HepG2 (cell line): ENCODE data around the gene CTRL. TPM values are rescaled to one million over a fixed set of nuclear protein-coding genes. Genes with fewer than 3 reads are reported as not detected.

ENCODE experiments used
- ARNT ChIP-seq: fragments of 450-650 bp; IDR thresholded peaks from 2 replicates; pipeline ENCODE4 v1.6.1; 2017
- BRCA1 ChIP-seq: sonication (generic); formaldehyde crosslinking; IDR thresholded peaks from 2 replicates; pipeline ENCODE4 v1.4.0; 2020; ENCODE audit warnings: missing genetic modification reagents
- CENPT ChIP-seq: sonication (generic); formaldehyde crosslinking; IDR thresholded peaks from 2 replicates; pipeline ENCODE4 v1.8.0; 2022; ENCODE audit warnings: low read depth, mild to moderate bottlenecking, moderate library complexity, missing genetic modification reagents
- ELF3 ChIP-seq: IDR thresholded peaks from 2 replicates; pipeline ENCODE4 v1.6.1; 2016; ENCODE audit warnings: missing genetic modification reagents, missing compliant biosample characterization
- EZH2 ChIP-seq: conservative IDR thresholded peaks from 2 replicates; pipeline ENCODE4 v1.6.1; 2012; ENCODE audit warnings: mild to moderate bottlenecking, low read depth, low read length, moderate library complexity
- GATAD2A ChIP-seq: IDR thresholded peaks from 2 replicates; pipeline ENCODE4 v1.6.1; 2016
- HCFC1 ChIP-seq: fragments of 150-350 bp; IDR thresholded peaks from 2 replicates; pipeline ENCODE4 v1.6.1; 2014; ENCODE audit warnings: low read depth, low read length
- ISL2 ChIP-seq: sonication (generic); formaldehyde crosslinking; IDR thresholded peaks from 2 replicates; pipeline ENCODE4 v1.5.0; 2020; ENCODE audit warnings: missing genetic modification reagents
- JDP2 ChIP-seq: sonication (generic); formaldehyde crosslinking; IDR thresholded peaks from 2 replicates; pipeline ENCODE4 v1.8.1; 2022; ENCODE audit warnings: missing genetic modification reagents, borderline replicate concordance
- MNT ChIP-seq: fragments of 450-650 bp; IDR thresholded peaks from 2 replicates; pipeline ENCODE4 v1.6.1; 2016
- NCOA1 ChIP-seq: sonication (generic); formaldehyde crosslinking; IDR thresholded peaks from 2 replicates; pipeline ENCODE4 v1.9.0; 2021; ENCODE audit warnings: missing genetic modification reagents
- NFAT5 ChIP-seq: sonication (generic); formaldehyde crosslinking; IDR thresholded peaks from 2 replicates; pipeline ENCODE4 v1.4.0; 2020; ENCODE audit warnings: missing genetic modification reagents
- NFE2L2 ChIP-seq: fragments of 150-350 bp; IDR thresholded peaks from 2 replicates; pipeline ENCODE4 v1.6.1; 2014; ENCODE audit warnings: low read length
- NFIC ChIP-seq: IDR thresholded peaks from 2 replicates; pipeline ENCODE4 v1.6.1; 2012; ENCODE audit warnings: mild to moderate bottlenecking, low read length, inconsistent platforms
- NFYC ChIP-seq: IDR thresholded peaks from 2 replicates; pipeline ENCODE4 v1.6.1; 2016; ENCODE audit warnings: missing genetic modification reagents, missing compliant biosample characterization
- RNF219 ChIP-seq: sonication (generic); formaldehyde crosslinking; IDR thresholded peaks from 2 replicates; pipeline ENCODE4 v1.5.0; 2020; ENCODE audit warnings: mild to moderate bottlenecking, missing genetic modification reagents
- SMC3 ChIP-seq: IDR thresholded peaks from 2 replicates; pipeline ENCODE4 v1.6.1; 2011; ENCODE audit warnings: low read length, improper control_type of control experiment
- ZNF224 ChIP-seq: sonication (generic); formaldehyde crosslinking; IDR thresholded peaks from 2 replicates; pipeline ENCODE4 v1.5.0; 2020; ENCODE audit warnings: mild to moderate bottlenecking, missing genetic modification reagents
- ZNF570 ChIP-seq: sonication (generic); formaldehyde crosslinking; IDR thresholded peaks from 2 replicates; pipeline ENCODE4 v1.4.0; 2020; ENCODE audit warnings: mild to moderate bottlenecking, missing genetic modification reagents, borderline replicate concordance
- ZNF589 ChIP-seq: sonication (generic); formaldehyde crosslinking; conservative IDR thresholded peaks from 2 replicates; pipeline ENCODE4 v1.8.0; 2022; ENCODE audit warnings: mild to moderate bottlenecking, moderate library complexity, missing genetic modification reagents
- ZNF660 ChIP-seq: sonication (generic); formaldehyde crosslinking; IDR thresholded peaks from 2 replicates; pipeline ENCODE4 v1.5.1; 2020; ENCODE audit warnings: mild to moderate bottlenecking, low read depth, missing genetic modification reagents, borderline replicate concordance
- ZNF674 ChIP-seq: sonication (generic); formaldehyde crosslinking; IDR thresholded peaks from 2 replicates; pipeline ENCODE4 v1.5.0; 2020; ENCODE audit warnings: low read depth, mild to moderate bottlenecking, missing genetic modification reagents
- ZNF713 ChIP-seq: sonication (generic); formaldehyde crosslinking; IDR thresholded peaks from 2 replicates; pipeline ENCODE4 v1.4.0; 2020; ENCODE audit warnings: mild to moderate bottlenecking, missing genetic modification reagents
- ZNF780A ChIP-seq: sonication (generic); formaldehyde crosslinking; IDR thresholded peaks from 2 replicates; pipeline ENCODE4 v1.8.0; 2022; ENCODE audit warnings: mild to moderate bottlenecking, missing genetic modification reagents, moderate library complexity
- ZNF891 ChIP-seq: sonication (generic); formaldehyde crosslinking; IDR thresholded peaks from 2 replicates; pipeline ENCODE4 v1.5.0; 2020; ENCODE audit warnings: mild to moderate bottlenecking, missing genetic modification reagents
- polyA plus RNA-seq, 8 experiments: library from polyadenylated mRNA; depleted of rRNA in 3 of 8; stranded (reverse) in 7 of 8; unstranded in 1 of 8; fragments of >200 nt; fragmentation: Illumina TruSeq in 4 of 8; extraction: Trizol in 4 of 8; gene quantifications; 2 replicates each; pipeline versions ENCODE4 v1.2.1 to v1.2.3, GENCODE V29; 2011 to 2016; ENCODE audit warnings: low read depth in 4 of 8, missing spikeins in 1 of 8, mixed read lengths in 1 of 8; ENCODE audit not compliant: insufficient read depth in 1 of 8
- total RNA-seq, 5 experiments: library from RNA; depleted of rRNA; stranded (reverse); fragments of >200 nt; fragmentation: Illumina TruSeq; extraction: Trizol; gene quantifications; 2 replicates each; pipeline ENCODE4 v1.2.3, GENCODE V29; 2016; ENCODE audit warnings: low read depth in 1 of 5

Gene CTRL
- total and polyA plus RNA-seq, 2 of the 13 experiments (the other 11 are each of a cell fraction or from before 2014, with no cell fraction given), result 1.9 to 2.7 TPM

- no peak for TF ChIP-seq NFAT5 (CRISPR knock-in tag)
- TF ChIP-seq HCFC1, result no peak
- TF ChIP-seq NCOA1 (CRISPR knock-in tag), result no peak
- TF ChIP-seq JDP2 (CRISPR knock-in tag), result no peak
- no peak for TF ChIP-seq ZNF660 (CRISPR knock-in tag)
- no peak for TF ChIP-seq ZNF589 (CRISPR knock-in tag)
- no peak for TF ChIP-seq ISL2 (CRISPR knock-in tag)
- no peak for TF ChIP-seq SMC3
- no peak for TF ChIP-seq EZH2
- TF ChIP-seq ARNT, result no peak
- TF ChIP-seq ZNF891, result no peak
- TF ChIP-seq GATAD2A (CRISPR knock-in tag), result peak; percentile 37; the same call in 1 of the 2 replicates
- TF ChIP-seq ZNF713 (CRISPR knock-in tag), result 0 out of 2 replicates have a peak, but pooled peaks have one; percentile 57
- TF ChIP-seq CENPT (CRISPR knock-in tag), result no peak; the same call in 1 of the 2 replicates
- TF ChIP-seq BRCA1 (CRISPR knock-in tag), result no peak
- no peak for TF ChIP-seq NFE2L2
- no peak for TF ChIP-seq ZNF780A (CRISPR knock-in tag)
- TF ChIP-seq ZNF674 (CRISPR knock-in tag), result no peak
- TF ChIP-seq RNF219 (CRISPR knock-in tag), result no peak
- no peak for TF ChIP-seq NFYC (CRISPR knock-in tag)
- TF ChIP-seq ZNF224 (CRISPR knock-in tag), result no peak
- TF ChIP-seq ZNF570 (CRISPR knock-in tag), result no peak
- no peak for TF ChIP-seq ELF3 (CRISPR knock-in tag)
- no peak for TF ChIP-seq MNT
- no peak for TF ChIP-seq NFIC
Measured at GRCh38 chr16:67966549-67967182, 35.0 kb upstream of the CTRL start (continued).
